Prostate gland (tissue), 2 donors: ENCODE data around the gene KRTAP19-8.

Experiments
- CTCF ChIP-seq, 4 experiments: fragments of 200-600 bp in 2 of 4; fragments of 450-650 bp in 2 of 4; sonication (generic) in 2 of 4; IDR thresholded peaks; 1 replicate in 3 of 4; 2 replicates in 1 of 4; pipeline ENCODE4 v1.5.1; 2016 to 2019; ENCODE audit warnings: antibody characterized with exemption in 4 of 4, mild to moderate bottlenecking in 2 of 4, moderate library complexity in 2 of 4
- POLR2A ChIP-seq: fragments of 450-650 bp; IDR thresholded peaks from one replicate; pipeline ENCODE4 v1.6.1; 2016; ENCODE audit warnings: antibody characterized with exemption, mild to moderate bottlenecking
- POLR2AphosphoS5 ChIP-seq: sonication (generic); formaldehyde crosslinking; IDR thresholded peaks from one replicate; pipeline ENCODE4 v1.6.1; 2017; ENCODE audit warnings: antibody characterized with exemption

- TF ChIP-seq CTCF (IDR thresholded peaks at IDR 0.05) (no peak), POLR2AphosphoS5 (no peak), POLR2A (no peak)
These were observed 40.7 kb downstream of the KRTAP19-8 start for GRCh38 chr21:30997541-30997940.
